ENCODE data around the gene ZNF529.

- TF ChIP-seq CTCF (IDR thresholded peaks at IDR 0.05) (no peak), EZH2phosphoT487 (IDR thresholded peaks at IDR 0.05) (no peak), EZH2 (IDR thresholded peaks at IDR 0.05) (no peak)
These were observed 45.3 kb downstream of the ZNF529 start for GRCh38 chr19:36527873-36528193.

Measured in neural progenitor cell (in vitro differentiated cells).